HepG2 (cell line): Measurements from ENCODE around the gene HLA-DMB. TPM values are rescaled to one million over a fixed set of nuclear protein-coding genes. Genes with fewer than 3 reads are reported as not detected.

Experiments
- ATAC-seq: fragments of 200-7000 bp; cut with Tn5 transposase; 3 replicates; pipeline ENCODE4 v1.9.1; 2020; ENCODE audit warnings: mild to moderate bottlenecking, moderate library complexity
- BruUV-seq: library from RNA; stranded (reverse); fragments of 400-500 nt; replicated peaks from 2 replicates; lab custom pipeline; 2021; lab: Mats Ljungman, UMichigan
- CTCF ChIA-PET: fragments of 300-600 bp; formaldehyde crosslinking; extraction: SDS; loops from one replicate; lab custom pipeline; 2021; ENCODE audit warnings: low total read pairs, inconsistent platforms, low intra/inter-chr PET ratio; lab: Yijun Ruan, JAX
- POLR2A ChIA-PET: fragments of 350-600 bp; sonication (Branson Sonifier 250); formaldehyde crosslinking; loops from one replicate; lab custom pipeline; 2020; ENCODE audit warnings: antibody characterized with exemption, inconsistent platforms; lab: Yijun Ruan, JAX
- DNase-seq: peaks from one replicate; pipeline ENCODE4 v3.0.0-alpha.2; 2015; ENCODE audit warnings: low spot score
- FAIRE-seq: peaks from 3 replicates; lab custom pipeline; 2011; peaks lifted over from hg19 to GRCh38; lab: Jason Lieb, UNC
- H2AFZ ChIP-seq: one replicate; pipeline ENCODE4 v1.6.1; 2011; ENCODE audit warnings: low read length, inconsistent platforms
- H3K27ac ChIP-seq: fragments of 300-600 bp; 3 replicates; pipeline ENCODE4 v1.8.0; 2011; ENCODE audit warnings: mixed run types, mild to moderate bottlenecking, mixed read lengths, low read length, inconsistent platforms; ENCODE audit not compliant: insufficient read depth; ENCODE audit errors: extremely low read length
- H3K27me3 ChIP-seq, 2 experiments: fragments of 200-600 bp in 1 of 2; 2 replicates in 1 of 2; 3 replicates in 1 of 2; pipeline versions ENCODE4 v1.6.0 to v1.8.0; 2011; ENCODE audit warnings: low read length in 2 of 2, mild to moderate bottlenecking in 2 of 2, moderate library complexity in 2 of 2, inconsistent platforms in 1 of 2; ENCODE audit not compliant: insufficient read depth in 2 of 2, control insufficient read depth in 1 of 2
- H3K36me3 ChIP-seq, 2 experiments: fragments of 200-600 bp in 1 of 2; replicated peaks in 1 of 2; 2 replicates in 1 of 2; 3 replicates in 1 of 2; pipeline versions ENCODE4 v1.5.1 to v1.8.0; 2011; ENCODE audit warnings: low read length in 2 of 2, inconsistent platforms in 1 of 2; ENCODE audit not compliant: insufficient read depth in 2 of 2, control insufficient read depth in 1 of 2
- H3K4me1 ChIP-seq: 2 replicates; pipeline ENCODE4 v1.5.1; 2012; ENCODE audit warnings: low read length, inconsistent platforms; ENCODE audit not compliant: insufficient read depth
- H3K4me2 ChIP-seq: 2 replicates; pipeline ENCODE4 v1.6.0; 2011; ENCODE audit warnings: low read depth, low read length, inconsistent platforms
- H3K4me3 ChIP-seq, 3 experiments: fragments of 200-600 bp in 1 of 3; sonication (generic), shearing (Covaris generic) in 1 of 3; replicated peaks in 1 of 3; 2 replicates each; pipeline ENCODE4 v1.5.1; 2011 to 2016; ENCODE audit warnings: low read length in 3 of 3, inconsistent platforms in 2 of 3, low read depth in 2 of 3, mild to moderate bottlenecking in 2 of 3, control low read depth in 1 of 3, mixed read lengths in 1 of 3; ENCODE audit not compliant: insufficient read depth in 1 of 3
- H3K79me2 ChIP-seq: one replicate; pipeline ENCODE4 v1.6.1; 2011; ENCODE audit warnings: low read length, inconsistent platforms; ENCODE audit not compliant: insufficient read depth
- H3K9ac ChIP-seq: 2 replicates; pipeline ENCODE4 v1.6.0; 2011; ENCODE audit warnings: mild to moderate bottlenecking, low read depth, low read length, inconsistent platforms; ENCODE audit not compliant: insufficient read depth
- H3K9me3 ChIP-seq: 2 replicates; pipeline ENCODE4 v1.5.1; 2012; ENCODE audit warnings: mild to moderate bottlenecking, low read length
- H4K20me1 ChIP-seq: 2 replicates; pipeline ENCODE4 v1.6.0; 2011; ENCODE audit warnings: inconsistent platforms, mild to moderate bottlenecking, low read length, moderate library complexity; ENCODE audit not compliant: insufficient read depth
- ISL2 ChIP-seq: sonication (generic); formaldehyde crosslinking; IDR thresholded peaks from 2 replicates; pipeline ENCODE4 v1.5.0; 2020; ENCODE audit warnings: missing genetic modification reagents
- MAFK ChIP-seq, 2 experiments: IDR thresholded peaks in 1 of 2; conservative IDR thresholded peaks in 1 of 2; 2 replicates each; pipeline ENCODE4 v1.6.1; 2011; ENCODE audit warnings: improper control_type of control experiment in 2 of 2, low read length in 2 of 2
- NCOR1 ChIP-seq: fragments of 200-600 bp; sonication (generic); IDR thresholded peaks from 2 replicates; pipeline ENCODE4 v1.7.0; 2017; ENCODE audit warnings: antibody characterized with exemption, low read length, borderline replicate concordance
- NR2C2 ChIP-seq: sonication (generic); formaldehyde crosslinking; IDR thresholded peaks from 2 replicates; pipeline ENCODE4 v1.4.0; 2020; ENCODE audit warnings: missing genetic modification reagents, mild to moderate bottlenecking, moderate library complexity, borderline replicate concordance
- RBFOX2 ChIP-seq: fragments of 200-400 bp; formaldehyde crosslinking; IDR thresholded peaks from 2 replicates; pipeline ENCODE4 v1.6.1; 2017; ENCODE audit warnings: low read depth, mild to moderate bottlenecking, low read length
- SMAD3 ChIP-seq: sonication (generic); formaldehyde crosslinking; IDR thresholded peaks from 2 replicates; pipeline ENCODE4 v1.4.0; 2020; ENCODE audit warnings: missing genetic modification reagents
- TAF1 ChIP-seq: sonication (generic); formaldehyde crosslinking; IDR thresholded peaks from 2 replicates; pipeline ENCODE4 v1.4.0; 2020; ENCODE audit warnings: missing genetic modification reagents
- ZBTB38 ChIP-seq: sonication (generic); formaldehyde crosslinking; IDR thresholded peaks from 2 replicates; pipeline ENCODE4 v1.5.1; 2020; ENCODE audit warnings: mild to moderate bottlenecking, missing genetic modification reagents
- ZNF24 ChIP-seq: fragments of 450-650 bp; IDR thresholded peaks from 2 replicates; pipeline ENCODE4 v1.6.1; 2017; ENCODE audit warnings: antibody characterized with exemption, mild to moderate bottlenecking
- ZNF460 ChIP-seq: sonication (generic); formaldehyde crosslinking; IDR thresholded peaks from 2 replicates; pipeline ENCODE4 v1.5.1; 2020; ENCODE audit warnings: missing genetic modification reagents, mild to moderate bottlenecking, borderline replicate concordance
- ZNF589 ChIP-seq: sonication (generic); formaldehyde crosslinking; conservative IDR thresholded peaks from 2 replicates; pipeline ENCODE4 v1.8.0; 2022; ENCODE audit warnings: mild to moderate bottlenecking, moderate library complexity, missing genetic modification reagents
- ZNF724P ChIP-seq: sonication (generic); formaldehyde crosslinking; IDR thresholded peaks from 2 replicates; pipeline ENCODE4 v1.8.0; 2022; ENCODE audit warnings: missing genetic modification reagents, borderline replicate concordance
- WGBS: methylation state at CpG from one replicate; pipeline ENCODE4 v1.1.6; 2017; ENCODE audit warnings: low lambda C conversion rate; 5-methylcytosine and 5-hydroxymethylcytosine counted together
- in situ Hi-C: cut with HindIII; loops from 2 replicates; pipeline ENCODE4 v1.10.0; 2017; ENCODE audit warnings: low pct_unique_long_range_greater_than_20kb; ENCODE audit not compliant: extremely low pct_ligation_motif_present
- intact Hi-C: fragments of 100-400 bp; cut with micrococcal nuclease; formaldehyde crosslinking; loops from one replicate; pipeline ENCODE4 v1.10.0; 2022; ENCODE audit not compliant: unreplicated experiment
- polyA plus RNA-seq, 8 experiments: library from polyadenylated mRNA; depleted of rRNA in 3 of 8; stranded (reverse) in 7 of 8; unstranded in 1 of 8; fragments of >200 nt; fragmentation: Illumina TruSeq in 4 of 8; extraction: Trizol in 4 of 8; gene quantifications; 2 replicates each; pipeline versions ENCODE4 v1.2.1 to v1.2.3, GENCODE V29; 2011 to 2016; ENCODE audit warnings: low read depth in 4 of 8, missing spikeins in 1 of 8, mixed read lengths in 1 of 8; ENCODE audit not compliant: insufficient read depth in 1 of 8
- total RNA-seq, 5 experiments: library from RNA; depleted of rRNA; stranded (reverse); fragments of >200 nt; fragmentation: Illumina TruSeq; extraction: Trizol; gene quantifications; 2 replicates each; pipeline ENCODE4 v1.2.3, GENCODE V29; 2016; ENCODE audit warnings: low read depth in 1 of 5
- TF ChIP-seq, protein P1 (sequence below): sonication (generic); formaldehyde crosslinking; IDR thresholded peaks from 2 replicates; pipeline ENCODE4 v1.5.0; 2020; ENCODE audit warnings: missing genetic modification reagents
- TF ChIP-seq, protein P2 (sequence below): sonication (generic); formaldehyde crosslinking; IDR thresholded peaks from 2 replicates; pipeline ENCODE4 v1.8.0; 2022; ENCODE audit warnings: mild to moderate bottlenecking, missing genetic modification reagents
- TF ChIP-seq, protein P3 (sequence below): sonication (generic); formaldehyde crosslinking; IDR thresholded peaks from 2 replicates; pipeline ENCODE4 v1.5.0; 2020; ENCODE audit warnings: mild to moderate bottlenecking, missing genetic modification reagents, borderline replicate concordance

Gene HLA-DMB
- total and polyA plus RNA-seq, 2 of the 13 experiments (the other 11 are each of a cell fraction or from before 2014, with no cell fraction given), result not detected

DNA sequence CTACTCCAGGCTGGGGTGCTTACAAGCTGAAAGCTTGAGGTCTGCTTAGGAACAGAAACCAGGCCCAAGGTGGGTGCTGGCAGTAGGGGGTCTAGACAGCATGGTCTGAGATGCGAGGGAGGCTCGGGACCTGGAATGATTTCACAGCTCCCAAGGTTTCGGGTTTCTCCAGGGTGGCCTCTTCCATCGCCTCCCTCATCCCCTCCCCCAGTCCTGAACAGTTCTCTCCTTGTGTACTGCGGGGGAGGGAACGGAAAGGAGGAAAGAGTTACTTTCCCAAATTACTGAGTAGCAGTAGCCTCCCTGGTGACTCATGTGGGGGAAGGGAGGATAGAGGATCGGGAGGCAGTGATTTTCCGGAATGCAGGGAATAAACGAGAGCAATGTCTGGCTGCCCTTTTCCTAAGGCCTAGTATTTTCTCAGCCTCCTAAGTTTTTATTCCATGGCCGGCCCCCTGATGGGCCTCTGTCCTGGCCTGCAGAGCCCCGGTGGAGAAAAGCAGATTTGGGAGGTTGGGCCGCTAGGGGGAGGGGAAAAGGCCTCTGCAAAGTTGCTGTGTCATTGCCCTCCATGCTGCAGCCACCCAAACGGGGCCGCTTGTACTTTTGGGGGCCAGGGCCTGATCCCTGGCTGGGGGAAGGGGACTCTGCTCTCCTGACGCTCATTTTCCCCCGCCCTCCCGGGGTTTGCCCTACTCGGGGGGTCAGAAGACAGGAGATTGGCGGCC, 29.0 kb upstream of the HLA-DMB start:
- Histone ChIP-seq H3K4me3 (peak overlapping the region; percentile 75 to 96 (median 78)), H3K4me1 (peaks cover 45% of the 10 kb centered on the region), H3K27me3 (peaks cover 0 to 4% of the 10 kb centered on the region in 2 experiments; a peak in 1 of 5 replicates), H3K9ac (peak overlapping the region; percentile 100), H3K9me3 (no peaks in the 10 kb centered on the region), H3K79me2 (peaks cover 67% of the 10 kb centered on the region), H3K4me2 (peak overlapping the region; percentile 99), H4K20me1 (peaks cover 28% of the 10 kb centered on the region), H2AFZ (no peak overlapping the region), H3K36me3 (peaks cover 11 to 25% of the 10 kb centered on the region in 2 experiments), H3K27ac (peak overlapping the region; percentile 99)
- ATAC-seq, result peak; percentile 1
- ChIA-PET POLR2A (interaction anchor here (0.6 to 10.5 kb wide), 27 partner anchors 11 to 1071 kb away, joined by 3 to 305 read pairs (median 7); partner anchors contain the start of genes AGPAT1, ATF6B, HLA-DMA and HLA-DMB), CTCF (no interaction called here)
- FAIRE-seq, result peak; percentile 68
- peak; percentile 83 for DNase-seq
- intact Hi-C loops, result loop anchor here (5.0 kb wide), 2 partner anchors 83 to 227 kb away; no protein-coding TSS in a partner anchor
- in situ Hi-C loops, result loop anchor here (5.0 to 25.0 kb wide), 2 partner anchors 778 to 1058 kb away; partner anchors contain the start of genes GPSM3, PBX2 and ZBTB12
- TSS peak; percentile 46 for BruUV-seq
- WGBS, result under 1% methylated on average over 15 of the region's 19 CpGs
- TF ChIP-seq ISL2, result 0 out of 2 replicates have a peak, but pooled peaks have one; percentile 48
- peak; percentile 68 to 86 for TF ChIP-seq MAFK (conservative IDR thresholded peaks at IDR 0.05 in 1 of 2, IDR thresholded peaks at IDR 0.05 in 1 of 2; ENCODE audit: low read length in 2 of 2)
- no peak for TF ChIP-seq ZNF589
- 0 out of 2 replicates have a peak, but pooled peaks have one; percentile 12 for TF ChIP-seq ZNF24
- TF ChIP-seq, protein P1, sequence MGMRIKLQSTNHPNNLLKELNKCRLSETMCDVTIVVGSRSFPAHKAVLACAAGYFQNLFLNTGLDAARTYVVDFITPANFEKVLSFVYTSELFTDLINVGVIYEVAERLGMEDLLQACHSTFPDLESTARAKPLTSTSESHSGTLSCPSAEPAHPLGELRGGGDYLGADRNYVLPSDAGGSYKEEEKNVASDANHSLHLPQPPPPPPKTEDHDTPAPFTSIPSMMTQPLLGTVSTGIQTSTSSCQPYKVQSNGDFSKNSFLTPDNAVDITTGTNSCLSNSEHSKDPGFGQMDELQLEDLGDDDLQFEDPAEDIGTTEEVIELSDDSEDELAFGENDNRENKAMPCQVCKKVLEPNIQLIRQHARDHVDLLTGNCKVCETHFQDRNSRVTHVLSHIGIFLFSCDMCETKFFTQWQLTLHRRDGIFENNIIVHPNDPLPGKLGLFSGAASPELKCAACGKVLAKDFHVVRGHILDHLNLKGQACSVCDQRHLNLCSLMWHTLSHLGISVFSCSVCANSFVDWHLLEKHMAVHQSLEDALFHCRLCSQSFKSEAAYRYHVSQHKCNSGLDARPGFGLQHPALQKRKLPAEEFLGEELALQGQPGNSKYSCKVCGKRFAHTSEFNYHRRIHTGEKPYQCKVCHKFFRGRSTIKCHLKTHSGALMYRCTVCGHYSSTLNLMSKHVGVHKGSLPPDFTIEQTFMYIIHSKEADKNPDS (CRISPR knock-in tag), result no peak
- TF ChIP-seq ZBTB38, result no peak
- TF ChIP-seq, protein P2, sequence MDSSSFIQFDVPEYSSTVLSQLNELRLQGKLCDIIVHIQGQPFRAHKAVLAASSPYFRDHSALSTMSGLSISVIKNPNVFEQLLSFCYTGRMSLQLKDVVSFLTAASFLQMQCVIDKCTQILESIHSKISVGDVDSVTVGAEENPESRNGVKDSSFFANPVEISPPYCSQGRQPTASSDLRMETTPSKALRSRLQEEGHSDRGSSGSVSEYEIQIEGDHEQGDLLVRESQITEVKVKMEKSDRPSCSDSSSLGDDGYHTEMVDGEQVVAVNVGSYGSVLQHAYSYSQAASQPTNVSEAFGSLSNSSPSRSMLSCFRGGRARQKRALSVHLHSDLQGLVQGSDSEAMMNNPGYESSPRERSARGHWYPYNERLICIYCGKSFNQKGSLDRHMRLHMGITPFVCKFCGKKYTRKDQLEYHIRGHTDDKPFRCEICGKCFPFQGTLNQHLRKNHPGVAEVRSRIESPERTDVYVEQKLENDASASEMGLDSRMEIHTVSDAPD (CRISPR knock-in tag), result 0 out of 2 replicates have a peak, but pooled peaks have one; percentile 14
- TF ChIP-seq TAF1 (CRISPR knock-in tag), result no peak; the same call in none of the 2 replicates
- TF ChIP-seq, protein P3, sequence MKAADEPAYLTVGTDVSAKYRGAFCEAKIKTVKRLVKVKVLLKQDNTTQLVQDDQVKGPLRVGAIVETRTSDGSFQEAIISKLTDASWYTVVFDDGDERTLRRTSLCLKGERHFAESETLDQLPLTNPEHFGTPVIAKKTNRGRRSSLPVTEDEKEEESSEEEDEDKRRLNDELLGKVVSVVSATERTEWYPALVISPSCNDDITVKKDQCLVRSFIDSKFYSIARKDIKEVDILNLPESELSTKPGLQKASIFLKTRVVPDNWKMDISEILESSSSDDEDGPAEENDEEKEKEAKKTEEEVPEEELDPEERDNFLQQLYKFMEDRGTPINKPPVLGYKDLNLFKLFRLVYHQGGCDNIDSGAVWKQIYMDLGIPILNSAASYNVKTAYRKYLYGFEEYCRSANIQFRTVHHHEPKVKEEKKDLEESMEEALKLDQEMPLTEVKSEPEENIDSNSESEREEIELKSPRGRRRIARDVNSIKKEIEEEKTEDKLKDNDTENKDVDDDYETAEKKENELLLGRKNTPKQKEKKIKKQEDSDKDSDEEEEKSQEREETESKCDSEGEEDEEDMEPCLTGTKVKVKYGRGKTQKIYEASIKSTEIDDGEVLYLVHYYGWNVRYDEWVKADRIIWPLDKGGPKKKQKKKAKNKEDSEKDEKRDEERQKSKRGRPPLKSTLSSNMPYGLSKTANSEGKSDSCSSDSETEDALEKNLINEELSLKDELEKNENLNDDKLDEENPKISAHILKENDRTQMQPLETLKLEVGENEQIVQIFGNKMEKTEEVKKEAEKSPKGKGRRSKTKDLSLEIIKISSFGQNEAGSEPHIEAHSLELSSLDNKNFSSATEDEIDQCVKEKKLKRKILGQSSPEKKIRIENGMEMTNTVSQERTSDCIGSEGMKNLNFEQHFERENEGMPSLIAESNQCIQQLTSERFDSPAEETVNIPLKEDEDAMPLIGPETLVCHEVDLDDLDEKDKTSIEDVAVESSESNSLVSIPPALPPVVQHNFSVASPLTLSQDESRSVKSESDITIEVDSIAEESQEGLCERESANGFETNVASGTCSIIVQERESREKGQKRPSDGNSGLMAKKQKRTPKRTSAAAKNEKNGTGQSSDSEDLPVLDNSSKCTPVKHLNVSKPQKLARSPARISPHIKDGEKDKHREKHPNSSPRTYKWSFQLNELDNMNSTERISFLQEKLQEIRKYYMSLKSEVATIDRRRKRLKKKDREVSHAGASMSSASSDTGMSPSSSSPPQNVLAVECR, result no peak
- no peak; the same call in 1 of the 2 replicates for TF ChIP-seq ZNF724P
- TF ChIP-seq ZNF460, result no peak
- peak; percentile 33 for TF ChIP-seq SMAD3 (CRISPR knock-in tag)
- TF ChIP-seq RBFOX2, result peak; percentile 56; the same call in 1 of the 2 replicates
- 0 out of 2 replicates have a peak, but pooled peaks have one; percentile 31 for TF ChIP-seq NCOR1
- TF ChIP-seq NR2C2 (CRISPR knock-in tag), result peak; percentile 37; the same call in 1 of the 2 replicates
